Germinal center (tissue), 1 donor: Measurements from ENCODE around the gene OR52K1.
"Not testable (repeated sequence)": the region's sequence is repeated elsewhere in the genome, so short reads cannot be mapped to it uniquely, and the experiment has no call there.

ENCODE experiments used
- DNase-seq: peaks from one replicate; pipeline ENCODE4 v3.0.0; 2012; ENCODE audit warnings: mixed read lengths, low spot score

The OR52K1 gene

GRCh38 chr11:4482445-4482844, at the start of gene OR52K1:
Gene OR52K1, plus strand, starts transcription at chr11:4482646. Its CDS starts 6,255 bp downstream, at chr11:4488901.
- no peak for DNase-seq

- DNase-seq = no peak
Measured at GRCh38 chr11:4433856-4434255, 48.6 kb upstream of the OR52K1 start.

GRCh38 chr11:4436411-4436810, 46.0 kb upstream of the OR52K1 start:
- DNase-seq = no peak

- DNase-seq = no peak
Measured at GRCh38 chr11:4441515-4441914, 40.9 kb upstream of the OR52K1 start.

GRCh38 chr11:4443232-4443891, 39.1 kb upstream of the OR52K1 start:
- no peak for DNase-seq

GRCh38 chr11:4448995-4449394, 33.5 kb upstream of the OR52K1 start, which contains the start of gene OR52K2:
Gene OR52K2, plus strand, starts transcription at chr11:4449295. Its CDS starts 45 bp downstream, at chr11:4449340.
- DNase-seq = no peak

GRCh38 chr11:4453118-4453517, 29.3 kb upstream of the OR52K1 start:
- no peak for DNase-seq

- no peak for DNase-seq
Measured at GRCh38 chr11:4454021-4454420, 28.4 kb upstream of the OR52K1 start.

GRCh38 chr11:4455419-4455818, 27.0 kb upstream of the OR52K1 start:
- DNase-seq = no peak

GRCh38 chr11:4459500-4459899, 22.9 kb upstream of the OR52K1 start:
- no peak for DNase-seq

- no peak for DNase-seq
Measured at GRCh38 chr11:4460151-4460550, 22.3 kb upstream of the OR52K1 start.

- DNase-seq = no peak
Measured at GRCh38 chr11:4464216-4465159, 18.0 kb upstream of the OR52K1 start.

GRCh38 chr11:4465407-4465806, 17.0 kb upstream of the OR52K1 start:
- DNase-seq = no peak

GRCh38 chr11:4466131-4466870, 16.1 kb upstream of the OR52K1 start:
- no peak for DNase-seq

GRCh38 chr11:4466871-4467442, 15.5 kb upstream of the OR52K1 start:
- DNase-seq = no peak

- no peak for DNase-seq
Measured at GRCh38 chr11:4467811-4468606, 14.4 kb upstream of the OR52K1 start.

GRCh38 chr11:4479644-4480043, 2.8 kb upstream of the OR52K1 start:
- DNase-seq = no peak

GRCh38 chr11:4480577-4481239, 1.7 kb upstream of the OR52K1 start:
- no peak for DNase-seq

GRCh38 chr11:4481240-4481582, 1.2 kb upstream of the OR52K1 start:
- DNase-seq = no peak

- DNase-seq = no peak
Measured at GRCh38 chr11:4484310-4484709, 1.9 kb downstream of the OR52K1 start.

GRCh38 chr11:4491405-4491804, 9.0 kb downstream of the OR52K1 start:
- not testable (repeated sequence) for DNase-seq
